Spleen (tissue), 11 donors: Measurements from ENCODE around the gene OR51E2. TPM values are rescaled to one million over a fixed set of nuclear protein-coding genes. Genes with fewer than 3 reads are reported as not detected.
A peak's percentile ranks its signal among the peaks of the same experiment; 100 is the strongest.

Source experiments
- DNase-seq: peaks from one replicate; pipeline ENCODE4 v3.0.0-alpha.2; 2020
- H3K27ac ChIP-seq, 8 donors: fragments of 200-600 bp; sonication (generic) in 7 of 8; 1 replicate in 4 of 8; 2 replicates in 4 of 8; pipeline versions ENCODE4 v1.5.0 to v1.8.0; 2016 to 2021; ENCODE audit warnings: inconsistent platforms in 4 of 8, mild to moderate bottlenecking in 4 of 8, moderate library complexity in 1 of 8
- H3K27me3 ChIP-seq, 7 donors: fragments of 200-600 bp; sonication (generic) in 6 of 7; replicated peaks in 1 of 7; 1 replicate in 4 of 7; 2 replicates in 3 of 7; pipeline versions ENCODE4 v1.5.0 to v1.8.0; 2016 to 2021; ENCODE audit warnings: inconsistent platforms in 3 of 7, mild to moderate bottlenecking in 1 of 7
- H3K36me3 ChIP-seq, 6 donors: fragments of 200-600 bp; sonication (generic) in 5 of 6; 1 replicate in 4 of 6; 2 replicates in 2 of 6; pipeline versions ENCODE4 v1.5.0 to v1.8.0; 2016 to 2021; ENCODE audit warnings: inconsistent platforms in 2 of 6
- H3K4me1 ChIP-seq, 6 donors: fragments of 200-600 bp; sonication (generic) in 5 of 6; 1 replicate in 3 of 6; 2 replicates in 3 of 6; pipeline versions ENCODE4 v1.5.0 to v1.8.0; 2016 to 2021; ENCODE audit warnings: inconsistent platforms in 3 of 6
- H3K4me3 ChIP-seq, 8 donors: fragments of 200-600 bp; sonication (generic) in 7 of 8; 1 replicate in 4 of 8; 2 replicates in 4 of 8; pipeline versions ENCODE4 v1.5.0 to v1.8.0; 2016 to 2021; ENCODE audit warnings: inconsistent platforms in 4 of 8, mild to moderate bottlenecking in 4 of 8, moderate library complexity in 2 of 8
- H3K9me3 ChIP-seq, 8 donors: fragments of 200-600 bp; sonication (generic) in 7 of 8; 1 replicate in 4 of 8; 2 replicates in 4 of 8; pipeline versions ENCODE4 v1.5.0 to v1.8.0; 2016 to 2021; ENCODE audit warnings: inconsistent platforms in 4 of 8
- CTCF ChIP-seq, 11 experiments: fragments of 200-600 bp in 7 of 11; fragments of 450-650 bp in 4 of 11; sonication (generic) in 4 of 11; IDR thresholded peaks in 8 of 11; conservative IDR thresholded peaks in 3 of 11; 1 replicate in 7 of 11; 2 replicates in 4 of 11; pipeline versions ENCODE4 v1.4.0 to v1.8.0; 2016 to 2021; ENCODE audit warnings: antibody characterized with exemption in 11 of 11, inconsistent platforms in 4 of 11, mild to moderate bottlenecking in 1 of 11
- POLR2A ChIP-seq, 3 donors: fragments of 450-650 bp; IDR thresholded peaks; one replicate each; pipeline ENCODE4 v1.5.1; 2017; ENCODE audit warnings: antibody characterized with exemption in 3 of 3, mild to moderate bottlenecking in 1 of 3
- POLR2AphosphoS5 ChIP-seq, 3 donors: sonication (generic); formaldehyde crosslinking; IDR thresholded peaks; one replicate each; pipeline ENCODE4 v1.5.1; 2017; ENCODE audit warnings: antibody characterized with exemption in 3 of 3
- WGBS, 5 donors: extraction: QIAGEN DNeasy Blood & Tissue Kit in 3 of 5; methylation state at CpG; one replicate each; pipeline versions ENCODE4 v1.1.5 to v1.1.7; 2013 to 2018; 5-methylcytosine and 5-hydroxymethylcytosine counted together
- intact Hi-C: fragments of 100-400 bp; cut with DNase I; formaldehyde crosslinking; loops from one replicate; pipeline ENCODE4 v1.15.0; 2023; ENCODE audit warnings: low total_unique reads
- polyA plus RNA-seq, 3 donors: library from polyadenylated mRNA; stranded (reverse); fragments of 200-250 nt; gene quantifications; one replicate each; pipeline ENCODE4 v1.2.1, GENCODE V29; 2013
- total RNA-seq, 7 donors: library from RNA; depleted of rRNA in 3 of 7; stranded (reverse); fragments of >200 nt in 3 of 7; fragmentation: NEBNext Ultra II Directional in 4 of 7; extraction: Animal tissue kit (Norgen Biotek cat#: 25700) in 4 of 7; gene quantifications; one replicate each; pipeline versions ENCODE4 v1.1.0 to v1.2.1, GENCODE V29; 2016 to 2021
- donor health status: healthy with polysubstance abuse.
- donor health status: DM: no; HTN: no; CAD: no; lungs with moderate emphysema.
- donor health status: DM: no; HTN: no; CAD: no.
- donor health status: Bipolar disorder and iron deficiency.
- donor health status: healthy.
- donor health status: DM: no; HTN: no; CAD: no.
- donor health status: DM: yes; HTN: yes; CAD: no.

The OR51E2 gene
- total and polyA plus RNA-seq, 10 donors = 0.05 to 0.09 TPM; not detected in 8

GRCh38 chr11:4637662-4638047 is 60.0 kb downstream of the OR51E2 start:
- H3K36me3 ChIP-seq = no peaks in the 10 kb centered on the region
- no peak overlapping the region for H3K27ac ChIP-seq
- peaks cover 0 to 7% (median 1%) of the 10 kb centered on the region in 6 donors for H3K4me1 ChIP-seq
- H3K9me3 ChIP-seq = no peaks in the 10 kb centered on the region
- peaks cover 0 to 19% (median 0%) of the 10 kb centered on the region in 7 donors for H3K27me3 ChIP-seq
- intact Hi-C loops = no loop called here
- H3K4me3 ChIP-seq = no peak overlapping the region
- TF ChIP-seq CTCF (IDR thresholded peaks at IDR 0.05 in 8 of 11, conservative IDR thresholded peaks at IDR 0.05 in 3 of 11) = no peak
- no peak for TF ChIP-seq POLR2A (IDR thresholded peaks at IDR 0.05)
- no peak for TF ChIP-seq POLR2AphosphoS5 (IDR thresholded peaks at IDR 0.05)
- DNase-seq = no peak
- 76 to 87% (median 79%) methylated on average over 3 of the region's 3 CpGs for WGBS, 5 donors

- Histone ChIP-seq H3K4me3 (peak within 1 kb of the TSS in 1 of 8 donors; percentile 46), H3K4me1 (peaks cover 0 to 7% (median 1%) of the 10 kb centered on the region in 6 donors), H3K36me3 (no peaks in the 10 kb centered on the region), H3K27ac (no peak within 1 kb of the TSS), H3K27me3 (peaks cover 0 to 14% (median 0%) of the 10 kb centered on the region in 7 donors), H3K9me3 (no peaks in the 10 kb centered on the region)
- WGBS, 5 donors = 32 to 41% (median 34%) methylated on average over 20 to 21 of the region's 21 CpGs
- peak; percentile 89 for DNase-seq
- intact Hi-C loops = no loop called here
- TF ChIP-seq POLR2AphosphoS5 (IDR thresholded peaks at IDR 0.05) = no peak
- TF ChIP-seq CTCF (IDR thresholded peaks at IDR 0.05 in 8 of 11, conservative IDR thresholded peaks at IDR 0.05 in 3 of 11) = peak; percentile 54 to 93 (median 83)
Observed at GRCh38 chr11:4636962-4637661, 60.5 kb downstream of the OR51E2 start, which contains the start of gene OR51D1. TSS of gene OR51D1 (plus strand) at chr11:4637477. CDS start at chr11:4639791, 2,314 bp downstream.

GRCh38 chr11:4636136-4636535 is 61.5 kb downstream of the OR51E2 start:
- intact Hi-C loops = no loop called here
- Histone ChIP-seq H3K9me3 (no peaks in the 10 kb centered on the region), H3K4me1 (peaks cover 0 to 7% (median 1%) of the 10 kb centered on the region in 6 donors), H3K27ac (no peak overlapping the region), H3K27me3 (peaks cover 0 to 14% (median 0%) of the 10 kb centered on the region in 7 donors), H3K4me3 (no peak overlapping the region), H3K36me3 (no peaks in the 10 kb centered on the region)
- WGBS, 5 donors = 73 to 79% (median 76%) methylated on average over 2 of the region's 2 CpGs
- no peak for DNase-seq
- no peak for TF ChIP-seq POLR2AphosphoS5 (IDR thresholded peaks at IDR 0.05)
- TF ChIP-seq POLR2A (IDR thresholded peaks at IDR 0.05) = no peak
- no peak for TF ChIP-seq CTCF (IDR thresholded peaks at IDR 0.05 in 8 of 11, conservative IDR thresholded peaks at IDR 0.05 in 3 of 11)

Other genes starting within 250 kb of the OR51E2 start
- 1 to 10 TPM in 3 of 7 donors, under 1 TPM in 2, not detected in 2; 0.94 to 1.4 (median 1.1) TPM for gene OR52K2, start 248.6 kb downstream of the OR51E2 start, total RNA-seq
- not detected for gene OR52K2, start 248.6 kb downstream of the OR51E2 start, polyA plus RNA-seq
- gene OR52K1, start 215.2 kb downstream of the OR51E2 start, total RNA-seq = under 1 TPM; 0.09 to 0.85 (median 0.30) TPM
- gene OR52K1, start 215.2 kb downstream of the OR51E2 start, polyA plus RNA-seq = not detected
- gene OR52M1, start 152.7 kb downstream of the OR51E2 start, total RNA-seq = not detected
- gene OR52M1, start 152.7 kb downstream of the OR51E2 start, polyA plus RNA-seq = not detected
- gene OR52I2, start 116.1 kb downstream of the OR51E2 start, total RNA-seq = not detected
- not detected for gene OR52I2, start 116.1 kb downstream of the OR51E2 start, polyA plus RNA-seq
- gene OR52I1, start 103.8 kb downstream of the OR51E2 start, total RNA-seq = not detected
- not detected for gene OR52I1, start 103.8 kb downstream of the OR51E2 start, polyA plus RNA-seq
- 10 to 100 TPM; 12.2 to 22.9 (median 19.5) TPM for gene TRIM68, start 89.6 kb downstream of the OR51E2 start, total RNA-seq
- 1 to 10 TPM; 3.4 to 7.2 (median 4.0) TPM for gene TRIM68, start 89.6 kb downstream of the OR51E2 start, polyA plus RNA-seq
- gene OR51D1, start 60.4 kb downstream of the OR51E2 start, total RNA-seq = not detected
- gene OR51D1, start 60.4 kb downstream of the OR51E2 start, polyA plus RNA-seq = not detected
- gene OR51E1, start 53.9 kb downstream of the OR51E2 start, total RNA-seq = not detected
- gene OR51E1, start 53.9 kb downstream of the OR51E2 start, polyA plus RNA-seq = under 1 TPM; 0.04 to 0.18 (median 0.06) TPM
- gene MMP26, start 6.9 kb upstream of the OR51E2 start, total RNA-seq = not detected
- gene MMP26, start 6.9 kb upstream of the OR51E2 start, polyA plus RNA-seq = not detected
- gene OR51F1, start 72.1 kb upstream of the OR51E2 start, total RNA-seq = not detected
- not detected for gene OR51F1, start 72.1 kb upstream of the OR51E2 start, polyA plus RNA-seq
- gene OR52R1, start 106.5 kb upstream of the OR51E2 start, total RNA-seq = not detected
- gene OR52R1, start 106.5 kb upstream of the OR51E2 start, polyA plus RNA-seq = not detected
- gene OR51F2, start 123.5 kb upstream of the OR51E2 start, total RNA-seq = not detected
- gene OR51F2, start 123.5 kb upstream of the OR51E2 start, polyA plus RNA-seq = not detected
- gene OR51S1, start 151.4 kb upstream of the OR51E2 start, total RNA-seq = not detected
- not detected for gene OR51S1, start 151.4 kb upstream of the OR51E2 start, polyA plus RNA-seq
- gene OR51T1, start 184.0 kb upstream of the OR51E2 start, total RNA-seq = not detected
- gene OR51T1, start 184.0 kb upstream of the OR51E2 start, polyA plus RNA-seq = not detected
- gene OR51A7, start 205.9 kb upstream of the OR51E2 start, total RNA-seq = not detected
- not detected for gene OR51A7, start 205.9 kb upstream of the OR51E2 start, polyA plus RNA-seq
- gene OR51G2, start 221.5 kb upstream of the OR51E2 start, total RNA-seq = not detected
- not detected for gene OR51G2, start 221.5 kb upstream of the OR51E2 start, polyA plus RNA-seq
- gene OR51G1, start 226.5 kb upstream of the OR51E2 start, total RNA-seq = not detected
- gene OR51G1, start 226.5 kb upstream of the OR51E2 start, polyA plus RNA-seq = not detected
- not detected for gene OR51A4, start 249.8 kb upstream of the OR51E2 start, total RNA-seq
- not detected for gene OR51A4, start 249.8 kb upstream of the OR51E2 start, polyA plus RNA-seq